Coronary artery (tissue), 2 donors: ENCODE measurements around the gene VIM.

Experiments used
- DNase-seq: peaks from one replicate; pipeline ENCODE4 v3.0.0-alpha.2; 2017; ENCODE audit warnings: low spot score
- H3K27ac ChIP-seq, 2 donors: fragments of 200-600 bp; sonication (generic); one replicate each; pipeline ENCODE4 v1.5.1; 2016 to 2019
- H3K4me3 ChIP-seq: fragments of 200-600 bp; sonication (generic); 2 replicates; pipeline ENCODE4 v1.5.1; 2016; ENCODE audit warnings: mild to moderate bottlenecking, moderate library complexity
- CTCF ChIP-seq: fragments of 200-600 bp; sonication (generic); IDR thresholded peaks from one replicate; pipeline ENCODE4 v1.5.1; 2019; ENCODE audit warnings: antibody characterized with exemption

Gene VIM

GRCh38 chr10:17190602-17191001 is 37.4 kb upstream of the VIM start:
- Histone ChIP-seq H3K4me3 (no peak overlapping the region), H3K27ac (no peak overlapping the region)
- DNase-seq, result no peak
- TF ChIP-seq CTCF, result no peak

GRCh38 chr10:17195083-17195482 is 33.0 kb upstream of the VIM start:
- no peak for DNase-seq
- TF ChIP-seq CTCF, result no peak
- Histone ChIP-seq H3K27ac (no peak overlapping the region), H3K4me3 (no peak overlapping the region)

- DNase-seq, result no peak
- Histone ChIP-seq H3K4me3 (peak overlapping the region; percentile 41), H3K27ac (peak overlapping the region; percentile 40 to 64)
- TF ChIP-seq CTCF, result no peak
Measured at GRCh38 chr10:17196045-17196444, 32.0 kb upstream of the VIM start.

GRCh38 chr10:17196573-17196972 is 31.5 kb upstream of the VIM start:
- no peak for DNase-seq
- Histone ChIP-seq H3K4me3 (peak overlapping the region; percentile 41), H3K27ac (peak overlapping the region; percentile 40 to 64)
- no peak for TF ChIP-seq CTCF

- Histone ChIP-seq H3K27ac (peak overlapping the region; percentile 97), H3K4me3 (peak overlapping the region; percentile 84)
- no peak for TF ChIP-seq CTCF
- DNase-seq, result no peak
Measured at GRCh38 chr10:17199351-17199804, 28.7 kb upstream of the VIM start.

- DNase-seq, result no peak
- TF ChIP-seq CTCF, result no peak
- Histone ChIP-seq H3K27ac (peak overlapping the region; percentile 97), H3K4me3 (peak overlapping the region; percentile 84)
Measured at GRCh38 chr10:17200001-17200911, 27.8 kb upstream of the VIM start.
